ENCODE results near the gene ZNF568. TPM values are rescaled to one million over a fixed set of nuclear protein-coding genes. Genes with fewer than 3 reads are reported as not detected.
A peak's percentile ranks its signal among the peaks of the same experiment; 100 is the strongest.

The ZNF568 gene
- total RNA-seq, 1 donor from 2014 or later: 49.7 TPM

- DNase-seq (ENCODE audit: low spot score in 2 of 2) (no peak), FAIRE-seq (no peak)
Observed at GRCh38 chr19:36997152-36997842, 81.2 kb downstream of the ZNF568 start.

GRCh38 chr19:36997843-36998235 is 81.7 kb downstream of the ZNF568 start:
- FAIRE-seq (no peak), DNase-seq (ENCODE audit: low spot score in 2 of 2) (no peak)

GRCh38 chr19:36999313-36999712 is 83.2 kb downstream of the ZNF568 start:
- FAIRE-seq: no peak

GRCh38 chr19:37007587-37008220 is 91.6 kb downstream of the ZNF568 start:
- FAIRE-seq: no peak
- DNase-seq (ENCODE audit: low spot score in 2 of 2): peak in 1 of 2 donors; percentile 64

More at GRCh38 chr19:36999313-36999712, 83.2 kb downstream of the ZNF568 start:
- no peak for DNase-seq (ENCODE audit: low spot score in 2 of 2)

GRCh38 chr19:37009871-37010270 is 93.7 kb downstream of the ZNF568 start:
- FAIRE-seq (no peak), DNase-seq (ENCODE audit: low spot score in 2 of 2) (no peak)

GRCh38 chr19:37012093-37012745 is 96.1 kb downstream of the ZNF568 start:
- DNase-seq (ENCODE audit: low spot score in 2 of 2) (no peak), FAIRE-seq (no peak)

- DNase-seq (ENCODE audit: low spot score in 2 of 2) (no peak), FAIRE-seq (no peak)
Observed at GRCh38 chr19:37014456-37014855, 98.3 kb downstream of the ZNF568 start.

GRCh38 chr19:37045140-37045539 is 129.0 kb downstream of the ZNF568 start:
- FAIRE-seq: no peak
- no peak for DNase-seq (ENCODE audit: low spot score in 2 of 2)

Other genes starting within 250 kb of the ZNF568 start
- 49.7 TPM for gene ZNF461, start 249.5 kb upstream of the ZNF568 start, total RNA-seq
- gene ZNF567, start 228.7 kb upstream of the ZNF568 start, total RNA-seq: 19.2 TPM
- gene ZNF850, start 143.5 kb upstream of the ZNF568 start, total RNA-seq: 6.1 TPM
- gene ZNF790, start 77.9 kb upstream of the ZNF568 start, total RNA-seq: 26.1 TPM
- 24.9 TPM for gene ZNF345, start 65.5 kb upstream of the ZNF568 start, total RNA-seq
- gene ZNF829, start within 50 bp of the ZNF568 start, total RNA-seq: 9.4 TPM
- 53.8 TPM for gene ZNF420, start 162.1 kb downstream of the ZNF568 start, total RNA-seq

All from frontal cortex (tissue), 4 donors.